Activated T-cell treated with anti-CD3 and anti-CD28 coated beads, Interleukin-2, amount 50 U/mL, for 24 hours (primary cell): ENCODE data around the gene ASAH2.
A peak's percentile ranks its signal among the peaks of the same experiment; 100 is the strongest.

Source experiments
- DNase-seq: peaks from one replicate; pipeline ENCODE4 v3.0.0-alpha.2; 2020
- H3K27ac Mint-ChIP-seq: 2 replicates; pipeline ENCODE4 v1.8.0; 2020; ENCODE audit warnings: mild to moderate bottlenecking, mixed read lengths
- H3K27me3 Mint-ChIP-seq: 2 replicates; pipeline ENCODE4 v1.8.0; 2020; ENCODE audit warnings: mixed read lengths
- H3K36me3 Mint-ChIP-seq: 2 replicates; pipeline ENCODE4 v1.8.0; 2020; ENCODE audit warnings: low read depth, mixed read lengths
- H3K4me1 Mint-ChIP-seq: 2 replicates; pipeline ENCODE4 v1.8.0; 2020; ENCODE audit warnings: low read depth, mixed read lengths
- H3K4me3 Mint-ChIP-seq: 2 replicates; pipeline ENCODE4 v1.8.0; 2020; ENCODE audit warnings: mild to moderate bottlenecking, moderate library complexity, mixed read lengths
- H3K9me3 Mint-ChIP-seq: 2 replicates; pipeline ENCODE4 v1.8.0; 2020; ENCODE audit warnings: mixed read lengths

Gene ASAH2

DNA sequence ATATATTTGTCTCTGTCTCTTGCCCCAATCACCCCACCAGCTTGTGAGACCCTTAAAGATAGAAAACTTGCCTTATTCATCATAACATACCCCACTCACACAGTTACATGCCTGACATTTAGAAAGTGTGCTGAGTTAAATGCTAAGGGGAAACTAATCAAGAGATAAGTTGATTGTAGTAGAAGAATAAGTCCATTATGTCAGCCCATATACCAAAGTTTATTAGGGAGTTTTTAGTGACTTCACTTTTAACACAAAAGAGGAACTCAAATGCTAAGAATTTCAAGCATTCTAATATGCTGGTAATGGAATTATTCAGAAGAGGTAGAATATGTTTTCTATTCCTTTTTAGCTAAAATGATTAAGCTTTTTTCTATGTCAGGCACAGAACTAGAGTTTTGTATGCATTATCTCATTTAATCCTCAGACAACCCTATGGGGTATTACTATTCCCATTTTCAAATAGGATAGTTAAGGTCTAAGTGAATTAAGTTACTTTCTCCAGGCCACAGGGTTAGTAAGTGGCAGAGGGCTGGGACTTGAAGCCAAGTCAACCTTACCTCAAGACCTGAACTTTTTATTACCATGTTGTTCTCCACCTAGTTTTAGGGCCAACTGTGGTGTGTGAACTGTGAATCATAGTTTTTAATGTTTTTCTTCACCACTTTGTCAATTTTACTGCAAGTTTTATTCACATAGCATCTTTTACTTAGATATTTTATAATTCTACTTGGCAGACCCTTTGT, 19.6 kb downstream of the ASAH2 start:
- H3K4me3 Mint-ChIP-seq, result no peak overlapping the region
- H3K36me3 Mint-ChIP-seq, result no peaks in the 10 kb centered on the region
- H3K27ac Mint-ChIP-seq, result no peak overlapping the region
- no peaks in the 10 kb centered on the region for H3K9me3 Mint-ChIP-seq
- peaks cover 2% of the 10 kb centered on the region for H3K4me1 Mint-ChIP-seq
- no peak for DNase-seq
- peaks cover 38% of the 10 kb centered on the region for H3K27me3 Mint-ChIP-seq

DNA sequence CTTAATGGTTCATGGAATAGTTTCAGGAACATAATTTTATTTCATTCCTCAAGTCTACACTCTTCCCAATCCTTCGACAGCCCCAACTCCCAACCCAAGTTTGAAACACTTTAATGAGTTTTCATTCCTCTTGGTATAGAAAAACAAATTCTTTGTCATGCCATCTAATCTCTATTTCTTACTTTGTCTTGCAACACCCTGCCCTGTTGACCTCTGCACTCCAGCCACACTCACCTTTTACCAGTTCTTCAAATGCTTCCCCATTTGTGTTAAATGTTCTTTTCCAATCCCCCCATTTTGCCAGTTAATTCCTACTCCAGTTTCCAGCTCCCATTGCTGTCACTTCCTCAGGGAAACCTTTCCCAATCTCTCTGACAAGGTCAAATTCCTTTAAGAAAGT, 21.9 kb downstream of the ASAH2 start:
- H3K27ac Mint-ChIP-seq, result no peak overlapping the region
- H3K9me3 Mint-ChIP-seq, result no peaks in the 10 kb centered on the region
- no peak for DNase-seq
- H3K4me3 Mint-ChIP-seq, result no peak overlapping the region
- peaks cover 4% of the 10 kb centered on the region for H3K4me1 Mint-ChIP-seq
- H3K36me3 Mint-ChIP-seq, result no peaks in the 10 kb centered on the region
- H3K27me3 Mint-ChIP-seq, result peaks cover 26% of the 10 kb centered on the region

DNA sequence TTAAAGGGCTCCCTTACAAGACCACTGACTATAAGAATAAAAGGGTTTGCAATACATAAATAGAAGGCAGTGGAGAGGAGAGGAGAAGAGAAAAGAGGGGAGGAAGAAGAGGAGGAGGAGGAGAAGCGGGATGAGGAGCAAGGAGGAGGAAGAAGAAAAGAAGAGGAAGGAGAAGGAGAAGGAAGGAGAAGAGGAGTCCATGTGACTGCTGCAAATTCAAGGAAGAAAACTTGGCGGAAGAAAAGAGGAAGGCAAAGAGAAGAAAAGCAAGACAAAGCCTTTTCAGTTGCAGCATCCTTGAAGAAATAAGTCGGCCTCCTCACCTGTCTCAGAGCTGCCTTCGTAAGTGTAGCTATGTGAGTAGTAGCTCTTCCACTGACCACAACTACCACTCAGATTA, 22.6 kb downstream of the ASAH2 start:
- Mint-ChIP-seq H3K4me3 (no peak overlapping the region), H3K27ac (no peak overlapping the region), H3K27me3 (peaks cover 20% of the 10 kb centered on the region), H3K4me1 (peaks cover 6% of the 10 kb centered on the region), H3K36me3 (no peaks in the 10 kb centered on the region), H3K9me3 (no peaks in the 10 kb centered on the region)
- no peak for DNase-seq

DNA sequence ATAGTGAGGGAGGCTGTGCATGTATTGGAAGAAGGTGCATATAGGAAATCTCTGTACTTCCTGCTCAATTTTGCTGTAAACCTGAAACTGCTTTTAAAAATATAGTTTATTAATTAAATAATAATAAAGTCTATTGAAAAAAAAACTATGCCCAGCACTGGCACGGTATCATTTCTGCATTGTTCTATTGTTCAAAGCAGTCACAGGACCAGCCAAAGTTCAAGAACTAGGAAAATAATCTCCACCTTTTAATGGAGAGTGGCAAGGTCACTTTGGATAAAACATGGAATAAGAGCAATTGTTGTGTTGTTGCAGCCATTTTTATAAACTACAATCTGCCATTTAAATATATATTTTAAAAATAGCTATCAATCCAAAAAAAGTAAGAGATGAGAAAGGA, 24.7 kb downstream of the ASAH2 start:
- Mint-ChIP-seq H3K9me3 (no peaks in the 10 kb centered on the region), H3K36me3 (no peaks in the 10 kb centered on the region)

GRCh38 chr10:50224330-50224952, 26.9 kb downstream of the ASAH2 start:
- Mint-ChIP-seq H3K27ac (no peak overlapping the region), H3K36me3 (no peaks in the 10 kb centered on the region), H3K4me1 (peaks cover 6% of the 10 kb centered on the region), H3K9me3 (no peaks in the 10 kb centered on the region), H3K27me3 (peaks cover 17% of the 10 kb centered on the region), H3K4me3 (no peak overlapping the region)
- peak; percentile 32 for DNase-seq

More for the DNA sequence above, 24.7 kb downstream of the ASAH2 start:
- H3K27ac Mint-ChIP-seq, result no peak overlapping the region
- DNase-seq, result no peak
- H3K4me1 Mint-ChIP-seq, result peaks cover 6% of the 10 kb centered on the region
- H3K4me3 Mint-ChIP-seq, result no peak overlapping the region
- H3K27me3 Mint-ChIP-seq, result peaks cover 25% of the 10 kb centered on the region

DNA sequence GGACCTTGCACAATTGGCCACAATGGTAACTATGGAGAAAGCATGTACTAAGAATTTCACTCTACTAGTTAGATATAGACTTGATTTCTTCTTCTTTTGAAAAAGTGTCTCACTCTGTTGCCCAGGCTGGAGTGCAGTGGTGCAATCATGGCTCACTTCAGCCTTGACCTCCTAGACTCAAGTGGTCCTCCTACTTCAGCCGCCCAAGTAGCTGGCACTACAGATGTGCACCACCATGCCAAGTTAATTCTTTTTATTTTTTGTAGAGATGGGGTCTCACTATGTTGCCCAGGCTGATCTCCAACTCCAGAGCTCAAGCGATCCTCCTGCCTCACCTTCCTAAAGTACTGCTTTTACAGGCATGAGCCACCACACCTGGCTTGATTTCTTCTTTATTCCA, 29.1 kb downstream of the ASAH2 start:
- peaks cover 6% of the 10 kb centered on the region for H3K4me1 Mint-ChIP-seq
- DNase-seq, result no peak
- H3K9me3 Mint-ChIP-seq, result no peaks in the 10 kb centered on the region
- H3K27me3 Mint-ChIP-seq, result peaks cover 15% of the 10 kb centered on the region
- H3K4me3 Mint-ChIP-seq, result no peak overlapping the region
- no peak overlapping the region for H3K27ac Mint-ChIP-seq
- H3K36me3 Mint-ChIP-seq, result no peaks in the 10 kb centered on the region

DNA sequence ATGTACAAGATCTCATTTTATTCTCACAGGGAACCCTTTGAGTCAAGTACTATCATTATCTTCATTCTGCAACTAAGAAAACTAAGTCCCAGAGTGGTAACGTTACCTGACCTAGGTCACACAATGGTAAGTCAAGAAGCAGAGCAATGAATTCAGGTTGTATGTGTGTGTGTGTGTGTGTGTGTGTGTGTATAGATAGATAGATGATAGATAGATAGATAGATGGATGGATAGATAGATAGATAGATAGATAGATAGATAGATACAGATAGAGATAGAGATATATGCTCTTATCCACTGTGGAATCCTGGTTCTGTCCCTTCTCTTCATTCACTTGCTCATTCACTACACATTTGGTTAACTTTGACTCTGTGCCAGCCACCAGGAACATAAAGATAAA, 29.8 kb downstream of the ASAH2 start:
- DNase-seq, result no peak
- H3K9me3 Mint-ChIP-seq, result no peaks in the 10 kb centered on the region
- H3K4me1 Mint-ChIP-seq, result peaks cover 6% of the 10 kb centered on the region
- peaks cover 15% of the 10 kb centered on the region for H3K27me3 Mint-ChIP-seq
- H3K27ac Mint-ChIP-seq, result no peak overlapping the region
- no peaks in the 10 kb centered on the region for H3K36me3 Mint-ChIP-seq
- no peak overlapping the region for H3K4me3 Mint-ChIP-seq

- Mint-ChIP-seq H3K4me3 (no peak overlapping the region), H3K27ac (no peak overlapping the region), H3K27me3 (peaks cover 27% of the 10 kb centered on the region), H3K4me1 (peaks cover 4% of the 10 kb centered on the region), H3K36me3 (no peaks in the 10 kb centered on the region), H3K9me3 (no peaks in the 10 kb centered on the region)
- DNase-seq, result no peak
Measured at GRCh38 chr10:50219646-50220045, 31.7 kb downstream of the ASAH2 start.

GRCh38 chr10:50219200-50219599, 32.1 kb downstream of the ASAH2 start:
- Mint-ChIP-seq H3K36me3 (no peaks in the 10 kb centered on the region), H3K4me1 (no peaks in the 10 kb centered on the region), H3K4me3 (no peak overlapping the region), H3K27me3 (peaks cover 24% of the 10 kb centered on the region), H3K27ac (no peak overlapping the region), H3K9me3 (no peaks in the 10 kb centered on the region)
- DNase-seq, result no peak

DNA sequence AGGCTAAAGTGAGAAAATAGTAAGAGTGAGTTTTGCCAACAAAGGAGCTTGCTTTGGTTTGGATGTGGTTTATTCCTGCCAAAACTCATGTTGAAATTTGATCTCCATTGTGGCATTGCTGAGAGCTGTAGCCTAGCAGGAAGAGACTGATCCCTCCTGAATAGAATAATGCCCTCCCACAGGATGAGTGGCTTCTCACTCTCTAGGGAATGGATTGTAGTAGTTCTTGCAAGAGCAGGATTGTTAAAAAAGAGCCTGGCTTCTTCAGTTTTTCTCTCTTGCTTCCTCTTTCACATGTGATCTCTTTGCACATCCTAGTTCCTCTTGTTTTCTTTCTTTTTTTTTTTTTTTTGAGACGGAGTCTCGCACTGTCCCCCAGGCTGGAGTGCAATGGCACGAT, 34.4 kb downstream of the ASAH2 start:
- H3K27me3 Mint-ChIP-seq, result peaks cover 23% of the 10 kb centered on the region
- no peak overlapping the region for H3K27ac Mint-ChIP-seq
- H3K4me1 Mint-ChIP-seq, result no peaks in the 10 kb centered on the region
- H3K4me3 Mint-ChIP-seq, result no peak overlapping the region
- DNase-seq, result no peak
- no peaks in the 10 kb centered on the region for H3K36me3 Mint-ChIP-seq
- no peaks in the 10 kb centered on the region for H3K9me3 Mint-ChIP-seq

DNA sequence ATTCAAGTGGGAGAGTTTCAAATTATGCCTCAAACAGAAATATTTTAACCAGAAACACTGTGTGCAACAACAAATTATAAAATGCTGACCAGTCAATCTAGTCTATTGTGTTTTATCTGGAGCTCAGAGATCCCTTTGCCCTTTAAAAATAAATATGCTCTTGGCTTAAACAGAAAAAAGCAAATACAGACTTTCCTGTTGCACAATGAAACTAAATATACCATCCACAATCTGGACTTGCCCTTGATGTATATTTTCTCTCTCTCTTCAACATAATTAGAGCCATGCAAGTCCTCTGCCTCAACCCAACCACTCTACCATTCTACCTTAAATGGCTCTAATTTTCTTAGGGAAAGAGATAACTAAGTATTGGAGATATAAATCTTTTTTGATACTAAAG, 34.9 kb downstream of the ASAH2 start:
- DNase-seq, result no peak
- Mint-ChIP-seq H3K36me3 (no peaks in the 10 kb centered on the region), H3K4me3 (no peak overlapping the region), H3K27ac (no peak overlapping the region), H3K27me3 (peaks cover 23% of the 10 kb centered on the region), H3K4me1 (no peaks in the 10 kb centered on the region), H3K9me3 (no peaks in the 10 kb centered on the region)

GRCh38 chr10:50211670-50212069, 39.6 kb downstream of the ASAH2 start:
- Mint-ChIP-seq H3K4me3 (no peak overlapping the region), H3K9me3 (no peaks in the 10 kb centered on the region), H3K27me3 (peaks cover 22% of the 10 kb centered on the region), H3K4me1 (no peaks in the 10 kb centered on the region), H3K27ac (no peak overlapping the region), H3K36me3 (no peaks in the 10 kb centered on the region)
- no peak for DNase-seq

DNA sequence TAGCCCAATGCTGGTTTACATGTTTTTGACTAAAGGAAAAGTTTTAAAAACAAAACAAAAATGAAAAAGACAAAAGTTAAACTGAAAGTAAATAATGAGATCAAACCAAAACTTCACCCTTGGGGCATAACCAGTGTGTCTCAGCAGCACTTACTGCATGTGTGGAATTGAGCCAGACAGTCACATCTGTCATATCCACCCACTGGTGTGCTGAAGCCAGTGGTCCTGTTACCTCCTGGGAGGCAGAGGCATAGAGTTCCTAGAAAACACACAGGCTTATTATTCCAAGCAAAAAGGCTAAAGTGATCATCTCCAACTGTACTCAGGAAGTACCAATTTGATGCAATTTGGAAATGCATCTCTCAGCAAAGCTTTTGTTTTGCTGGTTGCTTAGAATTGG, 40.4 kb downstream of the ASAH2 start:
- Mint-ChIP-seq H3K27me3 (peaks cover 29% of the 10 kb centered on the region), H3K27ac (no peak overlapping the region)

More for the DNA sequence above, 40.4 kb downstream of the ASAH2 start:
- Mint-ChIP-seq H3K9me3 (no peaks in the 10 kb centered on the region), H3K4me1 (no peaks in the 10 kb centered on the region), H3K4me3 (no peak overlapping the region), H3K36me3 (no peaks in the 10 kb centered on the region)
- no peak for DNase-seq
